HG03565 (cell line): ENCODE results near the gene PSMD13.
A peak's percentile ranks its signal among the peaks of the same experiment; 100 is the strongest.

ENCODE experiments used
- ATAC-seq: cut with Tn5 transposase; IDR thresholded peaks from one replicate; pipeline ENCODE4 v1.9.1; 2021; ENCODE audit warnings: mild to moderate bottlenecking, moderate library complexity; ENCODE audit not compliant: unreplicated experiment

Gene PSMD13

DNA sequence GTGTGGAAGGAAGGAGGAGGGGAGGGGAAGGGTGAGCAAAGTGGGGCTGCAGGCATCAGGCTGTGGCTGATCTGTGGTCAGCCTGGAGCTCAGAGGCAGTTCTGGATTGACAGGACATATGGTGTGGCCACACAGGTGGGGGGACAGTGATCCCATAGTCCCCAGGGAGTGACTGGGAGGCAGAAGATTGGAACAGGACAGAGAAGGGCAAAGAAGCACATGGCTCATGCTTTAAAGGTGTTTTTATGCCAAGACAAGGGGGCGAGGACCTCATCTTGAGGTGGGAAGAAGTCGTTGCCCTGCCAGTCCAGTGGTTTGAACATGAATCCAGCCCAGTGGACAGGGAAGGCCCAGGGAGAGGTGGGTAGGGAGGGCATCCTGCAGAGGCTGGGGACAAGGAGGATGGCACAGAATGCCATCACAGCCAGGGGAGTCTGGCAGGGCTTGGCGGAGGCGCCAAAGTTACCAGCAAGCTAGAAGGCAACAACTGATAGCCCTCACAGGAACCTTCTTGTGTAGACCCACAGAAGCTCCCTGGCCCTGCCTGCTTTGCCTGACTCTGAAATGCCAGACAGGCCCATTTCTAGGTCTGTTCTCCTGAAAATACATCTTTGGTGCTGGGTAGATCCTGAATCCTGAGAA, 32.7 kb upstream of the PSMD13 start:
- no peak for ATAC-seq

DNA sequence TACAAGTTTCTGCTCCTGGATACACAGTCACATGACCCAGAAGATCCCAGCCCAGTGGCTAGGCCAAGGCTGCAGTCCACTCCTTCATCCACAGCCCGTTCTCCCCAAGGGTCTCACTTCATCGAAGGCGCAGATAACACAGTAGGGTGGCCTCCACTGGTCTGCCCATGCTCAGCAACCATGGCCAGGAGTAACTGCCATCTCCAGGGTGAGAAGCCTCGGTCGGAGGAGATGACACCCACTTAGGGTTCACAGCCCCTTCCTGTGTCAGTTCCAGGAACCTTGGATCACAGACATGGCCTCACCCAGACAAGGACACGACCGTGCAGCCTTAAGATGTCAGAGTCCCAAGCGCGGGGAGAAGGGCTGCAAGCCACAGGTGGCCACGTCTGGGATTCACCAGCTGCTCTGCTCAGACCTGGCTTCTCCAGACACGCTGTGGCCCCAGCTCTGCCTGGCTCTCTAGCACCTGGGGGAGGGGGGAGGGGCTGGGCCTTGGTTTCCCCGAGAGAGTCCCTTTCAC, 32.1 kb upstream of the PSMD13 start:
- ATAC-seq, result no peak

DNA sequence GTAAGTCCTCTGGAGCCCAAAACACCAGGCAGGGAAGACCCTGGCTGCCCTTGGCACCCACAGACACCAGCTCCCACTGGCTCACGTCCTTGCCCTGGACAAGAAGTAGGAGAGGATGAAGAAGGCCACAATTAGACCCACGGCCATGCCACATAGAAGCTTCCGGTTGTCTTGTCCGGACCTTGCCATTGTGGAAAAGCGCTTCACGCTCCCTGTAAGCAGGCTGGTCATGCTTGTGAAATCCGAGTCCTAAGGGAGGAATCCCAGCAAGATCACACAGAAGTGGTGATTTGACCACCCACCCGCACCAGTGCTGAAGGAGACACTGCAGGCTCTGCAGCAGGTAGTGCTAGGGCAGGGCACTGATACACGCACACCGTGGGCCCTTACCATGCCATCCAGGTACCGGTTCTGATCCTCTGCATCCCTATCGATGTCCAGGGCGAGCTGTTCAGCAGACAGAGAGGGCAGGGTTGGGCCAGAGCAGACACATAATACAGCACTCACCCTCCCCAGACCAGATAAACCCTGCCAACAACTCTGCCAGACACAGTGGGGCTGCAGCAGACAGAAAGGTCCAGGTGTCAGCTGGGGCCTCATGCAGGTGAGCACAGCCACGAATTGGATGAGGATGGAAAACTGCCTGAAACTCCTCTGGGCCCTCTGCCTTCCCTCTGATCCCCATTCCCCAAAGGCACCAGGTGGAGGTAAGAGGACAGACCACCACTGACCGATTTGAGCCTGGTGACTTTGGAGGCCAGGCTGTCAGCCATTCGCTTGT, 31.4 kb upstream of the PSMD13 start:
- no peak for ATAC-seq

DNA sequence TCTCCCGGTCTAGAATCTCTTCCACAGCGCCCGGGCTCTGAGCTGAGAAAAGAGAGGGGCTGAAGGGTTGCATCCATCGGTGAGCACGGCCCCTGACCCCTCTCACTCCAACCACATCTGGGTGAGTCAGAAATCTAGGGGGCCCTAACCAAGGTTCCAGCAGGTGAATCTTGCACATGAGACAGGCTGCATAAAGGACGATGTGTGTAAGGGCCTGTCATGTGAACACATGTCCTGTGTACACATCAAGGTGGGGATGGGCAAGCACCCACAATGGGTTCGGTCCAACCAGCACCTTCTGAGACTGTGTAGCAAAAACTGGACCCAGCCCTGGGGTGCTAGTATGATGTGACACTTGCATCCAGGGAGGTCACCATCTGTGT, 30.8 kb upstream of the PSMD13 start:
- no peak for ATAC-seq

DNA sequence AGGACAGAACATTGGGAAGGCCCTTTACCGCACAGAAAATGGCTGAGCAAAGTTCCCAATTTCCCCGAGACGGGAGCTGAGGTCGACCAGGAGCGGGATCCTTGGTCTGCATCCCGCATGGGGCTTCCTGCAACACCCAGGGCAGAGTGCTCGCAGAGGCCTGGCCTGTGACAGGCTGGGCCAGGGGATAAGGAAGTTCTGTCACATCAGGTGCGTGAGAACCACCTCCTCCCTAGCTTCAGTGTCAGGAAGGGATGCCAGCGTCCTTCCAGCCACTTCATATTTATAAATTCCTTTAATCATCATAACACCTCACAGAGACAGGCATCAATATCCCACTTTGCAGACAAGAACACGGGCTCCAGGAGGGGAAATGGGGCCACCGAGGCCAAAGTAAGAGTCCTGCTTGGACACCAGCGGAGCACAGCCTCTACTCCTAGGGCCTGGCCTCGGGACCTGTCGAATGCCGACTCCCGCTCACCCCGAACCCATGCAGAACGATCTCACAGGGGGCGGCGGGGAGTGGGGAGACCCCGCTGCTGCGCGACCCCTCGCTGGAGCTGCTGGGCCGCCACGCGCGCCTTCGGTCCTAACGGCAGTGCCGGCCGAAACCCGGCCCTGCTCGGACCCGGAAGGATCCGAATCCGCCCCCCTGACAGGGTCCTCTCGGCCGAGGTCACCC, 30.1 kb upstream of the PSMD13 start:
- ATAC-seq, result peak; percentile 7

DNA sequence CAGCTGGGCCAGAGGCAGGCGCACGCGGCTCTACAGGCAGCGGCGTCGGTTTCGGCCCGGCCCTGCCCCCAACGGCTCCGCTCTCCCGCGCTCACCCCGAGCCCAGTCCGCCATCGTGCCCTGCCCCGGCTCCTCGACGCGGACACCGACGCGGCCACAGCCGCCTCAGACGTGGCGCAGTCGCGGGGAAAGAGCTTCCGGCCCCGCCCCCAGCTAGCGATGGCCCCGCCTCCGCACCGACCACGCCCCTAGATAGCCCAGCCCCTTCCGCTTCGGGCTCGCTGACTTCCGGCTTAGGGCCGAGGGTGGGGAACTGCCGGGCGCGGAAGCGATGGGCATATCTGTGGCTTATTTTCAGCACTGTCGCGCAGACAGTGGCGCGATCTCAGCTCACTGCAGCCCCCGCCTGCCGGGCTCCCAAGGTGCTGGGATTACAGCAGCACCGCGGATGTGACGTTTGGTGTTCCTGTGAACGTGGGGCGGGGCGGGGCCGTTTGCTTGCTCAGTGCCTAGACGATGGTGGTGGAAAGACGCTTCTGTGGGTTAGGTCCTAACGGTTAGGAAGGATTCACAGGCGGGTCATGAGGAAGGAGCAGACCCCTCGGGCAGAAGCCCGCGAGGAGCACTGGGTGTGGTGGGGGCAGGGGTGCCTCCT, 29.4 kb upstream of the PSMD13 start, which contains the start of the genes BET1L and RIC8A:
Gene BET1L (minus strand): TSS at position 192 of the 655 bp plus-strand sequence. CDS start 78 bp downstream, at position 114.
Gene RIC8A (plus strand): TSS at position 501 of the 655 bp plus-strand sequence. CDS start 1,147 bp downstream, outside the sequence.
- ATAC-seq, result peak; percentile 73

DNA sequence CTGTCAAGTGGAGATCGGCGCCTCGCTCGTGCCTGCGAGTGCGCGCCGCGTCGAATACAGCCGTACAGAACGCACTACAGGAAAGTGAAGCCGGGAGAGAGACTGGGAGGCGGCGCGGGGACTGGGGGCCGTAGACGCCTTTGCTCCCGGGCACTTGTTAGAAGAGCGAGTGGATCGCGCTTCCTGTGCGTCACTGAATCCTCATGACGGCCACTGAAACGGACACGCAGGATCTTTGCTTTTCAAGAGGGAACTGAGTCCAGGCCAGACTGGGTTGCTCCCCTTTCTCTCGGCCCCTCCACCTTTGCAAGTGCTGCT, 29.0 kb upstream of the PSMD13 start:
- ATAC-seq, result no peak

DNA sequence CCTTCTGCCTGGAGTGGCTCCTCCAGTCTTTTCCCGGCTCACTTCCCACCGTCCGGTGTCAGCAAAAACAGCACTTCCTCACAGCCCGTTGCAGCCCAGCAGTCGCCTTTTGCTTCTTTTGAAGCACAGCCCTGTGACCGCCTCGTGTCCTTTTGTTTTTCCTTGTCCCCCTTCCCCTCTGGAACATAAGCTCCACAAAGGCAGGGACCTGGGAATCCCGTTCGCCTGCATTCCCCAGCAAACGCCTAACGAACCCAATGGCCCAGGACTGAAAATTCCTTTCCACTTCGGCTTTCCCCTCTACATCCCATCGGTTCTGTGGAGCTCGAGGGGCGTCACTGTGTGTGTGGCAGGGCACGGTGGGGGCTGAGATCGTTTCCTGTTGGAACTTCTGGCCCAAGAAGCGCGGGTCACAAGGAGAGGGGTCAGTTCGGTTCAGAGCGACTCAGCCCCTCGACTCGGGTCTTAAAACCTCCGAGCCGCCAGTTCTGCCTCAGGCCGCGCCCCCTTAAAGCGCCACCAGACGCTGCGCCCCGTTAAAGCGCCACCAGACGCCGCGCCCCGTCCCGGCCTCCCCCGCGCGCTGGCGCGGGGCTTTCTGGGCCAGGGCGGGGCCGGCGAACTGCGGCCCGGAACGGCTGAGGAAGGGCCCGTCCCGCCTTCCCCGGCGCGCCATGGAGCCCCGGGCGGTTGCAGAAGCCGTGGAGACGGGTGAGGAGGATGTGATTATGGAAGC, 28.4 kb upstream of the PSMD13 start:
- ATAC-seq, result no peak

DNA sequence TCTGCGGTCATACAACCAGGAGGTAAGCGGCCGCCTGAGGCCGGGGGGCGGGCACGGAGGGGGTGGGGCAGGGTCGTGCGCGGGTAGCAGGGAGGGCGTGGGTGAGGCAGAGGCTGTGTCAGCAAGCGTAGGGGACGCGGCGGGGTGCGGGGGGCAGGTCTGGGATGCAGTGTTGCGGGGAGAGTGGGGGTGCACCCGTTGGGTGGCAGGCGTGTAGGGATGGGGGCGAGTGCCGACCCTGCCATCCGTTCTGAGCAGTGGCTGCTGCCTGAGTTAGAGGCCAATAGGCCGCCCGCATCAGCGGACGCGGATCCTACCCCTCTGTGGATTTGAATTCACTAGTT, 27.9 kb upstream of the PSMD13 start:
- no peak for ATAC-seq

DNA sequence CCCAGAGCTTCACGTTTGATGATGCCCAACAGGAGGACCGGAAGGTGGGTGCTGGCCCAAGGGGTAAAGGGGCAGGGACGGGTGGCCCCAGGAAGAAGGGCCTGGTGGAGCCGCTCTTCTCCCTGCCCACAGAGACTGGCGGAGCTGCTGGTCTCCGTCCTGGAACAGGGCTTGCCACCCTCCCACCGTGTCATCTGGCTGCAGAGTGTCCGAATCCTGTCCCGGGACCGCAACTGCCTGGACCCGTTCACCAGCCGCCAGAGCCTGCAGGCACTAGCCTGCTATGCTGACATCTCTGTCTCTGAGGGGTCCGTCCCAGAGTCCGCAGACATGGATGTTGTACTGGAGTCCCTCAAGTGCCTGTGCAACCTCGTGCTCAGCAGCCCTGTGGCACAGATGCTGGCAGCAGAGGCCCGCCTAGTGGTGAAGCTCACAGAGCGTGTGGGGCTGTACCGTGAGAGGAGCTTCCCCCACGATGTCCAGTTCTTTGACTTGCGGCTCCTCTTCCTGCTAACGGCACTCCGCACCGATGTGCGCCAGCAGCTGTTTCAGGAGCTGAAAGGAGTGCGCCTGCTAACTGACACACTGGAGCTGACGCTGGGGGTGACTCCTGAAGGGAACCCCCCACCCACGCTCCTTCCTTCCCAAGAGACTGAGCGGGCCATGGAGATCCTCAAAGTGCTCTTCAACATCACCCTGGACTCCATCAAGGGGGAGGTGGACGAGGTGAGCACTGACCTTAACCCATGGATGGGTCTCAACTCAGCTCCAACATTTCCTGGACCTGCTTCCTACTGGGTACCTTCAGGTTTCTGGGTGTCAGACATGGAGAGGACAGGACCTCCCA, 27.3 kb upstream of the PSMD13 start:
- ATAC-seq, result no peak

DNA sequence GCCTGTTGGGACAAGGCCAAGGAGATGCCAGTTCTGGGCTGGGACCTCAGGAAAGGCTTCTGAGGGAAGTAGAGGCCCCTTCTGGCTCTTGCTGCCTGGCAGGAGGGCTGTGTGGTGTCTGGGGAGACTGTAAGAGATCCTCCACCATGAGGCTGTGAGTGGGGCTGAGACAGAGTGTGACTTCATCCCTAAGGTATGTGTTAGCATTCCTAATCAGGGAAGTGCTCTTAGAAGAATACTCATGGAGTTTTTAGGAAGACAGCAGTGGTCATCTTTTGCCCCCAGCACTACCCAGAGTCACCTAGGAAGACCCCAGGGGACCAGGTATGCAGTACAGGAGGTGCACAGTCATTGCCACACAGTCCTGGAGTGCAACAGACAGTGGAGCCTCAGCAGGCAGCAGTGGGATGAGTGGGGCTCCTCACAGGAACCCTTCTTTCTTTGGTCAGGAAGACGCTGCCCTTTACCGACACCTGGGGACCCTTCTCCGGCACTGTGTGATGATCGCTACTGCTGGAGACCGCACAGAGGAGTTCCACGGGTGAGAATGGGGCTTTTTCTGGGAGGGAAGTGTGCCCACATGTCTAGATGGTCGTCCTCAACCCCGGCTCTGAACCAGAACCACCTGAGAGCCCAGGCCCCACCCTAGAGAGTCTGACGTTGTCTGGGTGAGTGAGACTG, 26.5 kb upstream of the PSMD13 start:
- no peak for ATAC-seq

DNA sequence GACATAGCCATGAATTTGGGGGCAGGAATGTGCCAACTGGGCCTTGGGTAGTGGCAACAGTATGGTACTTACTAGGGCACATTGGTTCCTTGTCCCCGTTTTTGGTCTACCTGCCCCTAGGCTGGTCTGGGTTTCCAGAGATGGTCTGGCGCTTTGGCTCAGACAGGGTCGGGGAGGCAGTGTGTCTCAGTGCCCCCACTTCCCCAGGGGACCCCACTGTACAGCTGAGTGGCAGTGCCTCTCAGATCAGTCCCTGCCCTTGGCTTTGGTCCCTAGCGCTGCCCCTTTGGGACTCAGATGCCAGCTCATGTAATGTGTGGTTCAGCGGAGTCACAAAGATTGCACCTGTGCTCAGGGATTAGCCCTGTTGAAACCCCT, 26.0 kb upstream of the PSMD13 start:
- ATAC-seq, result no peak

DNA sequence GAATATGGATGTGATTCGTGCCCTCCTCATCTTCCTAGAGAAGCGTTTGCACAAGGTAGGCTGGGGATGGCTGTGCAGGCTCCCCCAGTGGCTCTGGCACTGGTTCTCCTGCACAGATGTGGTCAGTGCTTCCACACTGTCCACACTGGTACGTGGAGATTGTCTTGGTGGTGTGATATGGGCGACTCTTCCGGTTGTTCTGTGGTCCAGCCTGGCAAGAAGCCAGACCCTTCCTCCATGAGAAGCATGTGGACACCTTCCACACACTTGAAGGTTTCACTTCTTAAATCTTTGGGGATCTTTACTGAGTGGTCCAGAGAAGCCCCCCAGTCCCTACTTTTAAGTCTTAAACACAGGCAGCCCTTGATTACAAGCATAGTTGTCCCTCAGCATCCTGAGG, 25.5 kb upstream of the PSMD13 start:
- no peak for ATAC-seq

DNA sequence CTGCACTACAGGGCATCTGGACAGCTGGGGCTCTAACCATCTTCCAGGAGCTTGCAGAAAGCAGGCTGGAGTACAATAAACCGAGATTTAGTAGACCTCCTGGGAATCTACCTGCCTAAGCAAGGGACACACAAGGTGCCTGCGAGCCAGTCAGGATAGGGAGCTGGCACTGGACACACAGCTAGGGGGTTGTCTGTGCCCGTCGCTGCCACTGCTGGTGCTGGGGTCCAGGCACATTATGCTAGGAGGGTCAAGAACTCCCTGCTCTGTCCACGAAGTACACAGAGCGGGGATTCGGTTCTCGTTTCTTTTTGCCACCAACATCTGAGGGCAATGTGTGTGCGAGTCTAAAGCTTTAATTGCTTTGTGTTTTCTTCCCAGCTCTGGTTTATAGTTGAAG, 25.0 kb upstream of the PSMD13 start:
- no peak for ATAC-seq

DNA sequence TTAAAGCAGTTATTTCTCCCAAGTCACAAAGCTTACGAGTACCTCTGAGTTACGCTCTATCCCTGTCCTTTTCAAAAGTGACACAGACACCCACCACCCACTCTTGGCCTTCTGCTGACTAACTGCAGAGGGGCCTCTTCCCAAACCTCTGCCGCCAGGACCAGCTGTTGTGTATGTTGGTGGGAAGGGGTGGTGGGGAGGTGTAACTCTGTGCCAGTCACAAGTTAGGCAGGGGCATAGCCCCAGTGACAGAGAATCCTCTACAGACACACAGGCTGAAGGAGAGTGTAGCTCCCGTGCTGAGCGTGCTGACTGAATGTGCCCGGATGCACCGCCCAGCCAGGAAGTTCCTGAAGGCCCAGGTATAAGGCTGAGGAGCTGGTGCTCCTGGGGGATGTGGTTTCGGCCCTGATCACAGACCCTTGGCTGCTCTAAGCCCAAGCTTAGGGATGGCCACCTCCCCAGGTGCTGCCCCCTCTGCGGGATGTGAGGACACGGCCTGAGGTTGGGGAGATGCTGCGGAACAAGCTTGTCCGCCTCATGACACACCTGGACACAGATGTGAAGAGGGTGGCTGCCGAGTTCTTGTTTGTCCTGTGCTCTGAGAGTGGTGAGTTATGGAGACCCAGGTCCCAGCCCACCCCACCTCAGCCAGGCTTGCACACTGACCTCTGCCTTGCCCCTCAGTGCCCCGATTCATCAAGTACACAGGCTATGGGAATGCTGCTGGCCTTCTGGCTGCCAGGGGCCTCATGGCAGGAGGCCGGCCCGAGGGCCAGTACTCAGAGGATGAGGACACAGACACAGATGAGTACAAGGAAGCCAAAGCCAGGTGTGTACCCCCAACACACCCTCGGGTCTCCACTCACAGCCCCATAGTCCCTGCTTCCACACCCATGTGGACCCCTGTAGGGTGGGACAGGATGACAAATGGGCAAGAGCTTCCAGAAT, 24.4 kb upstream of the PSMD13 start:
- no peak for ATAC-seq

DNA sequence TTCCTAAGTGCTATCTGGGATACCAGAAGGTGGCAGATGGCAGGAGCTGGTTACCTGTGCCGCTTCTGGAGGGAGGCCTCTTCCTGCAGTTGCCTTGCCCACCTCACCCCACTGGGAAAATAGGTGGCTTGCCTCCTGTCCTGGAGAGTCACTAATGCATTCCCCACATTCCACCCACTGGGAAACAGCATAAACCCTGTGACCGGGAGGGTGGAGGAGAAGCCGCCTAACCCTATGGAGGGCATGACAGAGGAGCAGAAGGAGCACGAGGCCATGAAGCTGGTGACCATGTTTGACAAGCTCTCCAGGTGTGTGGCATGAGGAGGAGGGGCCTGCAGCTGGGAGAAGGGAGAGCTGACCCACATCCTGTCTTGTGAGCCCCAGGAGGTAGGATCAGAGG, 23.7 kb upstream of the PSMD13 start:
- no peak for ATAC-seq

DNA sequence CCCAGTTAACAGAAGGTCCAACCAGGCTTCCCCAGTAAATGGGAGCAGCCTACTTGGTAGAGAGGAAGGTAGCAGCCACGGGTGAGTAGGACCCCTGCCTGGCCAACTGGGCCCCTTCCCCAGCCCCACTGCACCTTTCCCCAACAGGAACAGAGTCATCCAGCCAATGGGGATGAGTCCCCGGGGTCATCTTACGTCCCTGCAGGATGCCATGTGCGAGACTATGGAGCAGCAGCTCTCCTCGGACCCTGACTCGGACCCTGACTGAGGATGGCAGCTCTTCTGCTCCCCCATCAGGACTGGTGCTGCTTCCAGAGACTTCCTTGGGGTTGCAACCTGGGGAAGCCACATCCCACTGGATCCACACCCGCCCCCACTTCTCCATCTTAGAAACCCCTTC, 22.7 kb upstream of the PSMD13 start:
- no peak for ATAC-seq

DNA sequence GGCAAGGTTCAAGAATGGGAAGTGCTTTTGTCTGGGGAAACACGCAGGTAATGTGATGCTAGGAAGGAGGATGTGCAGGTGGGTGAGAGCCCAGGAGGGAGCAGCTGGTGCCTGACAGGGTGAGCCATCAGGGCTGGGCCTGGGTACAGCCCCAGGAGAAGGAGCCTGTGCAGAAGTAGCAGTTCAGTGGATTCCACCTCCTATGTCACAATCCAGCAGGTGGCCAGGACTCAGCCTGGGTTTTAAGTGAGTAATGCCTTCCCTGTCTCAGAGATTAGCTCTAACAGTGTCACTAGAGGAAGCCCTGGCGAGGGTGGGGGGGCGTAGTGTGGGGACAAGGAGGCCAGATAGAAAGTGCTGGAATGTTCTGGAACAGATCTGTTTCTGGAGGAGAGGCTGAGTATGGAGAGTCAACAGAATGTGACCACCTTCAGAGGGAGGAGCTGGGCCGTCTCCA, 21.2 kb upstream of the PSMD13 start:
- ATAC-seq, result no peak
